ENCODE results near the gene HDAC4.

HDAC4 gene

GRCh38 chr2:239178954-239179353 lies 221.9 kb downstream of the HDAC4 start:
- Histone ChIP-seq H3K79me2 (ENCODE audit: insufficient read depth, low read length) (no peaks in the 10 kb centered on the region), H2AFZ (ENCODE audit: low read length) (no peak overlapping the region), H4K20me1 (ENCODE audit: insufficient read depth, low read length, poor library complexity, severe bottlenecking) (no peaks in the 10 kb centered on the region), H3K9me2 (replicated peaks; ENCODE audit: low read depth, low read length) (no peaks in the 10 kb centered on the region), H3K36me3 (ENCODE audit: insufficient read depth, low read length) (peaks cover 34% of the 10 kb centered on the region; the same call in 1 of the 2 replicates), H3K4me2 (ENCODE audit: low read depth, low read length, poor library complexity, severe bottlenecking) (no peak overlapping the region), H3K4me3 (ENCODE audit: low read length, poor library complexity, severe bottlenecking) (no peak overlapping the region), H3K9ac (ENCODE audit: low read depth, low read length, poor library complexity, severe bottlenecking) (no peak overlapping the region), H3F3A (ENCODE audit: low read depth) (no peaks in the 10 kb centered on the region), H3K9me3 (ENCODE audit: insufficient read depth, low read depth, low read length) (peaks cover 3% of the 10 kb centered on the region; the same call in 1 of the 2 replicates), H3K4me1 (ENCODE audit: insufficient read depth, low read length, poor library complexity, severe bottlenecking) (no peaks in the 10 kb centered on the region), H3K27me3 (ENCODE audit: insufficient read depth, low read length, poor library complexity, severe bottlenecking) (no peaks in the 10 kb centered on the region)
- TF ChIP-seq CTCF (conservative IDR thresholded peaks at IDR 0.05; ENCODE audit: low read length) (no peak), EZH2phosphoT487 (IDR thresholded peaks at IDR 0.05; ENCODE audit: borderline replicate concordance) (no peak)

- H3K4me3 ChIP-seq (ENCODE audit: low read length, poor library complexity, severe bottlenecking) = no peak overlapping the region
- no peaks in the 10 kb centered on the region for H3K4me1 ChIP-seq (ENCODE audit: insufficient read depth, low read length, poor library complexity, severe bottlenecking)
- no peaks in the 10 kb centered on the region for H3K27me3 ChIP-seq (ENCODE audit: insufficient read depth, low read length, poor library complexity, severe bottlenecking)
- no peaks in the 10 kb centered on the region for H3F3A ChIP-seq (ENCODE audit: low read depth)
- peaks cover 34% of the 10 kb centered on the region; the same call in 1 of the 2 replicates for H3K36me3 ChIP-seq (ENCODE audit: insufficient read depth, low read length)
- H3K9ac ChIP-seq (ENCODE audit: low read depth, low read length, poor library complexity, severe bottlenecking) = no peak overlapping the region
- TF ChIP-seq CTCF (conservative IDR thresholded peaks at IDR 0.05; ENCODE audit: low read length) (no peak), EZH2phosphoT487 (IDR thresholded peaks at IDR 0.05; ENCODE audit: borderline replicate concordance) (no peak)
- no peaks in the 10 kb centered on the region for H3K9me2 ChIP-seq (replicated peaks; ENCODE audit: low read depth, low read length)
- peaks cover 3% of the 10 kb centered on the region; the same call in 1 of the 2 replicates for H3K9me3 ChIP-seq (ENCODE audit: insufficient read depth, low read depth, low read length)
- H3K79me2 ChIP-seq (ENCODE audit: insufficient read depth, low read length) = no peaks in the 10 kb centered on the region
- no peak overlapping the region for H2AFZ ChIP-seq (ENCODE audit: low read length)
- no peaks in the 10 kb centered on the region for H4K20me1 ChIP-seq (ENCODE audit: insufficient read depth, low read length, poor library complexity, severe bottlenecking)
- H3K4me2 ChIP-seq (ENCODE audit: low read depth, low read length, poor library complexity, severe bottlenecking) = no peak overlapping the region
Observed at GRCh38 chr2:239178484-239178883, 222.3 kb downstream of the HDAC4 start.

- TF ChIP-seq CTCF (conservative IDR thresholded peaks at IDR 0.05; ENCODE audit: low read length) (no peak), EZH2phosphoT487 (IDR thresholded peaks at IDR 0.05; ENCODE audit: borderline replicate concordance) (no peak)
- H3K27me3 ChIP-seq (ENCODE audit: insufficient read depth, low read length, poor library complexity, severe bottlenecking) = no peaks in the 10 kb centered on the region
- H3K36me3 ChIP-seq (ENCODE audit: insufficient read depth, low read length) = peaks cover 34% of the 10 kb centered on the region; the same call in 1 of the 2 replicates
- no peaks in the 10 kb centered on the region for H3F3A ChIP-seq (ENCODE audit: low read depth)
- peaks cover 4% of the 10 kb centered on the region; the same call in 1 of the 2 replicates for H3K9me3 ChIP-seq (ENCODE audit: insufficient read depth, low read depth, low read length)
- no peak overlapping the region for H2AFZ ChIP-seq (ENCODE audit: low read length)
- H3K4me3 ChIP-seq (ENCODE audit: low read length, poor library complexity, severe bottlenecking) = no peak overlapping the region
- H3K9ac ChIP-seq (ENCODE audit: low read depth, low read length, poor library complexity, severe bottlenecking) = no peak overlapping the region
- no peaks in the 10 kb centered on the region for H3K9me2 ChIP-seq (replicated peaks; ENCODE audit: low read depth, low read length)
- H3K4me1 ChIP-seq (ENCODE audit: insufficient read depth, low read length, poor library complexity, severe bottlenecking) = no peaks in the 10 kb centered on the region
- H4K20me1 ChIP-seq (ENCODE audit: insufficient read depth, low read length, poor library complexity, severe bottlenecking) = no peaks in the 10 kb centered on the region
- no peak overlapping the region for H3K4me2 ChIP-seq (ENCODE audit: low read depth, low read length, poor library complexity, severe bottlenecking)
- no peaks in the 10 kb centered on the region for H3K79me2 ChIP-seq (ENCODE audit: insufficient read depth, low read length)
Observed at GRCh38 chr2:239177908-239178307, 222.9 kb downstream of the HDAC4 start.

Measured in Loucy (cell line).